HUES6 (cell line): ENCODE results near the gene GABRP.
A peak's percentile ranks its signal among the peaks of the same experiment; 100 is the strongest.
"Not testable (repeated sequence)": the region's sequence is repeated elsewhere in the genome, so short reads cannot be mapped to it uniquely, and the experiment has no call there.

Experiments
- H3K27ac ChIP-seq: 2 replicates; pipeline ENCODE4 v1.7.0; 2013; ENCODE audit warnings: low read depth, mild to moderate bottlenecking, low read length, inconsistent platforms
- H3K27me3 ChIP-seq: 2 replicates; pipeline ENCODE4 v1.6.1; 2013; ENCODE audit warnings: low read length; ENCODE audit not compliant: control insufficient read depth, insufficient read depth
- H3K36me3 ChIP-seq: 2 replicates; pipeline ENCODE4 v1.6.1; 2013; ENCODE audit warnings: low read length; ENCODE audit not compliant: control insufficient read depth, insufficient read depth
- H3K4me1 ChIP-seq: 2 replicates; pipeline ENCODE4 v1.6.1; 2013; ENCODE audit warnings: low read length; ENCODE audit not compliant: control insufficient read depth, insufficient read depth
- H3K4me3 ChIP-seq: 2 replicates; pipeline ENCODE4 v1.5.1; 2013; ENCODE audit warnings: low read depth, low read length
- H3K9ac ChIP-seq: one replicate; pipeline ENCODE4 v1.6.1; 2013; ENCODE audit warnings: mild to moderate bottlenecking, low read length
- H3K9me3 ChIP-seq: 2 replicates; pipeline ENCODE4 v1.6.1; 2013; ENCODE audit warnings: low read depth, low read length; ENCODE audit not compliant: control insufficient read depth, insufficient read depth

The GABRP gene

DNA sequence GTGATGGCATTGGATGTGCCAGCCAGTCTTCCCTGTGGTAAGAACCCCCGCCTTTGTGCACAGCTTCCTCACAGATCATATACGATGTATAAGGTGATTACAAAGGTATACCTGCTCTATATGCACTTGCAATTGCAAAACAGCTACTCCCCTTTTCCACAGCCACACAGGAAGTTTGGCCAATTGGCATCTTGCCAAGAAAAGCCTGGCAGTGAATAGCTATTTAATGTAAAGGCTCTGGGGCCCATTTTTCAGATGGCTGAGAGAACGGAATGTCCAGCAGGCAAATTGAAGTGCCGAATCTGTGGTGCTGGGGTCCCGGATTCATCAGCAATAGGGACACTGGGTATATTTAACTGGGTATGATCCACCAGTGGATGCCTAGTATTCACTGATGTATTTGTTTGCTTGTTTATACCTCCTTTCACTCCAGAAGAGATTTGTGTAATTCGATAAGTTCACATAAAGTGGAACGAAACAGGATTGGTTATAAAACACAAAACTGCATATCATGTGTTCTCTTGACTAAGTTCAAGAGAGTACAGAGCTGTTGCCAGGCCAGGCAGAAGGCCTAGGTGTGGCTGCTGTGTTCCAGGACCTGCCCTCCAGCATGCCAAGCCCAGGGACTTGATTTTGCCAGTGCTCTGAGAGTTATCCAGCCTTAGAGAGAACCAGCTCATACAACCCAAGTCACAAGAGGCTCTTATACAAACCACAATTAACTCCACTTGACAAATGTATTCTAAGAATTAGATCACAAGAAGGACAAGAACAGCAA lies 27.7 kb upstream of the GABRP start:
- peaks cover 28% of the 10 kb centered on the region for H3K4me1 ChIP-seq
- no peak overlapping the region for H3K4me3 ChIP-seq
- H3K9ac ChIP-seq = no peak overlapping the region
- no peaks in the 10 kb centered on the region for H3K9me3 ChIP-seq
- no peak overlapping the region for H3K27ac ChIP-seq
- peaks cover 21% of the 10 kb centered on the region; the same call in 1 of the 2 replicates for H3K36me3 ChIP-seq
- no peaks in the 10 kb centered on the region for H3K27me3 ChIP-seq

DNA sequence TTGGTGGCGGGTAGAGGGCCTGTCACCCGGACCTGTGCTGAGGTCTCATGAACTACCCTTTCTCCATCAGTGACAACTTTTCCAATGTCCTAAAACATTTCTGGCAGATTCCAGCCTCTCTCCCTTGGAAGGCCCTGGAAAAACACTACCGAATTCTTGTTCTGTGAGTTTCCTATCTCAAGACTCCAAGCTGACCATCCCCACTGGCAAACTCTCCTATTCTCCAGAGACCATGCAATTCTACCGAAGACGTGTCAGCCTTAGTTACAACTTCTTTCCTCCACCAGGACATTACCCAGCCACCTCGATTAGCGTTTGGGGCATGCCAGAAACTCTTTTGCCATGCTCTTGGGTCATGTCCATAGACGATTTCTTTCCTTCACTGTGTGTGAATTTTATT lies 26.8 kb upstream of the GABRP start:
- peaks cover 21% of the 10 kb centered on the region; the same call in 1 of the 2 replicates for H3K36me3 ChIP-seq
- H3K27me3 ChIP-seq = no peaks in the 10 kb centered on the region
- H3K9ac ChIP-seq = no peak overlapping the region
- H3K4me3 ChIP-seq = no peak overlapping the region
- no peak overlapping the region for H3K27ac ChIP-seq
- H3K9me3 ChIP-seq = no peaks in the 10 kb centered on the region
- peaks cover 36% of the 10 kb centered on the region for H3K4me1 ChIP-seq

DNA sequence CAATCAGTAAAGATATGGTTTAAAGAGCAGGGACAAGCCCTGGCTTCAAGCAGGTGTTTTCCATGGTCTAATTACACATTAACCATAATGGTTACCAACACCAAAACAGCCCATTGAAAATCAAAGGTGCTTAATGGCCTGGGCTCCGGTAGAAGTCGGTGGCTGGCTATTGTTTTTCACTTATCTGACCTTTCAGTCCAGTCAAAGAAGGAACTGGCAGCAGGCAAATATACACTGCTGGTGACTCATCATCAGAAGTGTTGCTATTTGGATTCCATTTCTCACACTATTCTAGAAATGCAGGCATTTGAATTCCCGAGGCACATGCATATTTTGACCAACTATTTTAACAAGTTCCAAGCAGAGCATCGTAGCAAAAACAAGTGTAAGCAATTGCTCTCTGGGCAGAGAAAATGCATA lies 26.3 kb upstream of the GABRP start:
- H3K4me1 ChIP-seq = peaks cover 39% of the 10 kb centered on the region
- H3K9ac ChIP-seq = no peak overlapping the region
- no peaks in the 10 kb centered on the region for H3K27me3 ChIP-seq
- peaks cover 21% of the 10 kb centered on the region; the same call in 1 of the 2 replicates for H3K36me3 ChIP-seq
- no peak overlapping the region for H3K27ac ChIP-seq
- no peak overlapping the region for H3K4me3 ChIP-seq
- no peaks in the 10 kb centered on the region for H3K9me3 ChIP-seq

DNA sequence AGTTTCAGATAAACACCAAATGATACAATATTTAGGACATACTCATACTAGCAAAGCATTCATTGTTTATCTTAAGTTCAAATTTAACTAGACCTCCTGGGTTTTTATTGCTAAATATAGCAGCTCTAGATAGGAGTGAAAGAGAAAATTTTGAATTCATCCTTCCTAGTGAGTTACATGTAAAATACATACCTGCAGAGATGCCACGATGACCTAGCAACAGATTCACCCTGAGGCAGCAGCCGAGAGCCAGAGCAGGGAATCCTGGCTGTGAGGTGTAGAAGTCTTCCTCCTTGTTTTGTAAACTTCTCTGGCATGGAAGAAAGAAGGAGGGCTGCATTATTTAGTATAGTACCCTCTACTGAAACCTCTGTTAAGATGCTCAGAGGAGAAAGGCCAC lies 25.9 kb upstream of the GABRP start:
- Histone ChIP-seq H3K4me3 (no peak overlapping the region), H3K27me3 (no peaks in the 10 kb centered on the region), H3K36me3 (peaks cover 21% of the 10 kb centered on the region; the same call in 1 of the 2 replicates), H3K4me1 (peaks cover 36% of the 10 kb centered on the region), H3K9ac (no peak overlapping the region), H3K9me3 (no peaks in the 10 kb centered on the region), H3K27ac (no peak overlapping the region)

DNA sequence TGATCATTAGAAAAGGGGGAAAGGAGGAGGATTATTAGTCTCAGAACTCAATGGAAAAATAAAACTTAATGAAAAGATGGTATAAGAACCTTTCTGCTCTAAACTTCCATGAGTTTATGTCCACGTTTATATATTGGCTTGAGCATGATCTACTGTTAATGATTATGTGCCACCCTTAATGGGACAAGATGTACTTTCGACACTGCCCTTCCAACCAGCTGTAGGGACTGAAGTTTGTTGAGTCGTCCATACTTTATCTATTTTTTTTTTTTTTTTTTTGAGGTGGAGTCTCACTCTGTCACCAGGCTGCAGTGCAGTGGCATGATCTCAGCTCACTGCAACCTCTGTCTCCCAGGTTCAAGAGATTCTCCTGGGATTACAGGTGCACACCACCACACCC lies 25.0 kb upstream of the GABRP start:
- no peaks in the 10 kb centered on the region for H3K27me3 ChIP-seq
- peaks cover 36% of the 10 kb centered on the region for H3K4me1 ChIP-seq
- H3K9me3 ChIP-seq = no peaks in the 10 kb centered on the region

DNA sequence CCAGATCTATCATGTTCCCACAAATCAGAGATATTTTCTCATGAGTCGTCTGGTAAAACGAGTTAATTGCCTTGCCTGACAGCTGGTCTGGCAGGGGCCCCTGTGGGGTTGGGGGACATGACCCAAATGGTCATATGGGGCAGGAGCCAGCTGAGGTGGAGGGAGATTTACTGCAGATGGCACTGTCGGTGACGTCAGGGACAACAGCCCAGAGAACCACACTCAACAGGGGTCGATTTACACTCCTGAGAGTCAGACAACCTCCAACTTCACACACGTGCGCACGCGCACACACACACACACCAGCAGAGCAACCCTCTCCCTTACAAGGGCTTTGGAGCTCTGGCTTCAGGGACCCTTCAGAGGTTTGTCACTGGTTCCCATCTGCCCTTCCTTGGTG lies 23.4 kb upstream of the GABRP start:
- Histone ChIP-seq H3K27me3 (no peaks in the 10 kb centered on the region), H3K4me3 (no peak overlapping the region), H3K9ac (peak overlapping the region; percentile 42), H3K4me1 (peaks cover 36% of the 10 kb centered on the region), H3K9me3 (no peaks in the 10 kb centered on the region), H3K36me3 (peaks cover 22% of the 10 kb centered on the region; the same call in 1 of the 2 replicates), H3K27ac (peak overlapping the region; percentile 81; the same call in 1 of the 2 replicates)

More for the DNA sequence above, 25.0 kb upstream of the GABRP start:
- Histone ChIP-seq H3K4me3 (no peak overlapping the region), H3K36me3 (peaks cover 21% of the 10 kb centered on the region; the same call in 1 of the 2 replicates), H3K27ac (no peak overlapping the region), H3K9ac (no peak overlapping the region)

DNA sequence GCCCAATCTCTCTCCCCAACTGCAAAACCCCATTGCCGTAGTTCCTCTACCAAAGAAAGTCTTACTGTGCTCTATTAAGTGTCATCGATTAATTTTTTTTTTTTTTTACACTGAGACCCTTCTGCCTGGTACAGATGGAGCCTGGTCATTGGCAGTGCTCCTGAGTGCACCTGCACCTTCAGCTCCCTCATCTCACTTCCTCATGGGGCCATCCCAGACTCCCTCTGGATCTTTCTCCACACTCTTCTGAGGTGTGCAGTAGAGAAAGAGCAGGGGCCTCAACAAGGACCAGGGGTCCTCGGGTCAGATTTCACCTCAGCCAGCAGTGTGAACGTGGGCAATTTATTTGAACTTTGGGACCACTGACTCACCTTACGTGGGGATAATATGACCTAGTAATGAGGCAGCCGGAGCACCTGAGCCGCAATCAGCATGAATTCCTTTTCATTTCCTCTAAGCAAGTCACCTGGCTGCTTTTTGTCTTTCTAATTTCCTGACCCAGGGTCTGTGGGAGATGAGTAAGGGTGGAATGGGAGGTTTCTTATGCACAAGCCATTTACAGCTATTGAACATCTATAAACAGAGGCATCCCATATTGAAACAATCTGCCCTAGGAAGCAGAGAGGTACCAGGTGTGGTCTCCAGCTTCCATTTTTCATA lies 22.3 kb upstream of the GABRP start:
- Histone ChIP-seq H3K27ac (peak overlapping the region; percentile 81), H3K9ac (peak overlapping the region; percentile 75), H3K9me3 (no peaks in the 10 kb centered on the region), H3K36me3 (peaks cover 12% of the 10 kb centered on the region; the same call in 1 of the 2 replicates), H3K4me3 (peak overlapping the region; percentile 5), H3K4me1 (peaks cover 36% of the 10 kb centered on the region), H3K27me3 (no peaks in the 10 kb centered on the region)

DNA sequence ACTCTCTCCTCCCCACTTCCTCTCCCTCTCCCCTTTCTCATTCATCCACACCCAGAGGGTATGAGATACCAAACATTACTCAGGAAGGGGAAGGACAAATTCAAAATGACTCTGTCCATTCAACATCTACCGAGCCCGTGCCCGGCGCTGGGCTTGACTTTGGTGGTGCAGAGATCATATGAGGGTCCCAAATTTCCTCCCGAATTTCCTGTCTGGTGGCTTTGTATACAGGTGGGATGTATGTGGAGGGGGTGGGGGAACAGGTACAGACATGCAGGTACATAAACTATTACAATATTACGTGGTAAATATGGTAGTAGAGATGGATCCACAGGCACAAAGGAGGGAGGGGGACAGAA lies 21.8 kb upstream of the GABRP start:
- H3K4me1 ChIP-seq = peaks cover 36% of the 10 kb centered on the region
- H3K36me3 ChIP-seq = peaks cover 10% of the 10 kb centered on the region; the same call in 1 of the 2 replicates
- peak overlapping the region; percentile 4 for H3K4me3 ChIP-seq
- peak overlapping the region; percentile 75 for H3K9ac ChIP-seq
- H3K27ac ChIP-seq = peak overlapping the region; percentile 81
- H3K9me3 ChIP-seq = no peaks in the 10 kb centered on the region
- no peaks in the 10 kb centered on the region for H3K27me3 ChIP-seq

DNA sequence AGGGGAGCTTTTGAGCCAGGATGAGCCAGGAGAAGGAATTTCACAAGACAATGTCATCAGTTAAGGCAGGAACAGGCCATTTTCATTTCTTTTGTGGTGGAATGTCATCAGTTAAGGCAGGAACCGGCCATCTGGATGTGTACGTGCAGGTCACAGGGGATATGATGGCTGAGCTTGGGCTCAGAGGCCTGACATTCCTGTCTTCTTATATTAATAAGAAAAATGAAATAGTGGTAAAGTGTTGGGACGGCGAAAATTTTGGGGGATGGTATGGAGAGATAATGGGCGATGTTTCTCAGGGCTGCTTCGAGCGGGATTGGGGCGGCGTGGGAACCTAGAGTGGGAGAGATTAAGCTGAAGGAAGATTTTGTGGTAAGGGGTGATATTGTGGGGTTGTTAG lies 21.2 kb upstream of the GABRP start:
- H3K4me3 ChIP-seq, H3K27ac ChIP-seq, H3K36me3 ChIP-seq, H3K9ac ChIP-seq, H3K9me3 ChIP-seq, H3K27me3 ChIP-seq: not testable (repeated sequence)
- H3K4me1 ChIP-seq = peaks cover 30% of the 10 kb centered on the region

DNA sequence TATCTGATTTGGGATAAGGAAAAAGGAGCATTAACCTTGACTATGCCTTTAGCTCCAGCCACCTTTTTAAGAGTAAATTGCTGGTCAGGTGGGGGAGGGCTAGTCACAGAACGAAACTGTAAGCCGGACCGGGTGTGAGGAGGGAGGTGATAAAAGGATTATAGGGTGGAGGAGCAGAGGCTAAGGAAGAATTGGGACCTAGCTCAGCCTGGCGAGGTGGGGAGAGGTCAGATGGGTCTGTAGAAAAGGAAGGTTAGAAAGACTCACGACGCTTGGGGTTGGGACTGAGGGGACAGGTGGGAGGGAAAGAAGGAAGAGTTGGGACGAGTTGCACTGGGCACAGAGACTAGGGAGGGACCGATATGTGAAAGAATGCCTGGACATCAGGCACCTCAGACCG lies 17.7 kb upstream of the GABRP start:
- H3K4me3 ChIP-seq = peak overlapping the region; percentile 51; the same call in 1 of the 2 replicates
- not testable (repeated sequence) for H3K27me3 ChIP-seq, H3K36me3 ChIP-seq, H3K9me3 ChIP-seq, H3K27ac ChIP-seq
- H3K4me1 ChIP-seq = peaks cover 35% of the 10 kb centered on the region
- peak overlapping the region; percentile 78 for H3K9ac ChIP-seq

DNA sequence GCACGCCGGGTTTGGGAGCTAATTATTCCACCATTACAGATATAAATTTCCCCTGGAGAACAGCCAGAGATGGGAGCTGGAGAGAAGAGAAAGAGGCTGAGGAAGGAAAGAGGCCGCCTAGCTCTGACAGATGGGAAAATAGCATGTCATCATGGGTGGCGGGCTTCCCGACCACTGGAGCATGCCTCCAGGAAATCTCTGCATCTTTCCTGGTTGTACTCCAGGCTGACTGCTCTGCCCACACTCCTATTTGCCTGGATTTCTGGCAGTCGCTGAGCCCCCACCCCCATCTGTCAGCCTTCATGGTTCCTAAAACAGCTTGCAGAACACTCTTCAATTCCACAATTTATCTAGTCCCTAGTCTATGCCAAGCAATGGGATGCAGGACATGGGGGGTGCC lies 14.3 kb upstream of the GABRP start:
- H3K4me1 ChIP-seq = peaks cover 33% of the 10 kb centered on the region
- H3K36me3 ChIP-seq = peaks cover 5% of the 10 kb centered on the region; the same call in 1 of the 2 replicates
- no peaks in the 10 kb centered on the region for H3K27me3 ChIP-seq
- no peak overlapping the region for H3K27ac ChIP-seq
- no peaks in the 10 kb centered on the region for H3K9me3 ChIP-seq
- no peak overlapping the region for H3K4me3 ChIP-seq
- no peak overlapping the region for H3K9ac ChIP-seq
